Cardiac muscle cell (in vitro differentiated cells and primary cell): Measurements from ENCODE around the gene NLRP3. TPM values are rescaled to one million over a fixed set of nuclear protein-coding genes. Genes with fewer than 3 reads are reported as not detected.

Experiments used
- DNase-seq, 2 donors: peaks; one replicate each; pipeline versions ENCODE4 v3.0.0 to v3.0.0-alpha.2; 2010 to 2017; ENCODE audit warnings: low read depth in 1 of 2, low spot score in 1 of 2
- H3K27ac ChIP-seq: fragments of 200-600 bp; sonication (generic); 2 replicates; pipeline ENCODE4 v1.5.1; 2016
- H3K27me3 ChIP-seq: fragments of 200-600 bp; sonication (generic); 2 replicates; pipeline ENCODE4 v1.6.0; 2016; ENCODE audit warnings: control low read depth
- H3K36me3 ChIP-seq: fragments of 200-600 bp; sonication (generic); 2 replicates; pipeline ENCODE4 v1.5.1; 2016; ENCODE audit warnings: control low read depth
- H3K4me1 ChIP-seq: fragments of 200-600 bp; sonication (generic); 2 replicates; pipeline ENCODE4 v1.8.1; 2017; ENCODE audit warnings: low read depth, mild to moderate bottlenecking, mixed run types
- H3K4me3 ChIP-seq: fragments of 200-600 bp; sonication (generic); 2 replicates; pipeline ENCODE4 v1.5.1; 2016; ENCODE audit warnings: mild to moderate bottlenecking
- H3K9me3 ChIP-seq: fragments of 200-600 bp; sonication (generic); 2 replicates; pipeline ENCODE4 v1.5.1; 2017; ENCODE audit warnings: low read depth, mild to moderate bottlenecking, control low read depth
- polyA plus RNA-seq: library from polyadenylated mRNA; unstranded; fragments of >200 nt; fragmentation: Nextera tagmentation; extraction: Ambion mirVana; gene quantifications from 2 replicates; pipeline ENCODE4 v1.2.1, GENCODE V29; 2016
- total RNA-seq: library from RNA; depleted of rRNA; stranded (reverse); fragments of >200 nt; gene quantifications from 2 replicates; pipeline ENCODE4 v1.2.3, GENCODE V29; 2016
- TF ChIP-seq, protein P1 (sequence below): IDR thresholded peaks from 2 replicates; pipeline ENCODE4 v1.5.1; 2012; ENCODE audit warnings: low read depth, mild to moderate bottlenecking, low read length

The NLRP3 gene
- total and polyA plus RNA-seq, 2 experiments from 2014 or later = 1.5 TPM; not detected in 1

DNA sequence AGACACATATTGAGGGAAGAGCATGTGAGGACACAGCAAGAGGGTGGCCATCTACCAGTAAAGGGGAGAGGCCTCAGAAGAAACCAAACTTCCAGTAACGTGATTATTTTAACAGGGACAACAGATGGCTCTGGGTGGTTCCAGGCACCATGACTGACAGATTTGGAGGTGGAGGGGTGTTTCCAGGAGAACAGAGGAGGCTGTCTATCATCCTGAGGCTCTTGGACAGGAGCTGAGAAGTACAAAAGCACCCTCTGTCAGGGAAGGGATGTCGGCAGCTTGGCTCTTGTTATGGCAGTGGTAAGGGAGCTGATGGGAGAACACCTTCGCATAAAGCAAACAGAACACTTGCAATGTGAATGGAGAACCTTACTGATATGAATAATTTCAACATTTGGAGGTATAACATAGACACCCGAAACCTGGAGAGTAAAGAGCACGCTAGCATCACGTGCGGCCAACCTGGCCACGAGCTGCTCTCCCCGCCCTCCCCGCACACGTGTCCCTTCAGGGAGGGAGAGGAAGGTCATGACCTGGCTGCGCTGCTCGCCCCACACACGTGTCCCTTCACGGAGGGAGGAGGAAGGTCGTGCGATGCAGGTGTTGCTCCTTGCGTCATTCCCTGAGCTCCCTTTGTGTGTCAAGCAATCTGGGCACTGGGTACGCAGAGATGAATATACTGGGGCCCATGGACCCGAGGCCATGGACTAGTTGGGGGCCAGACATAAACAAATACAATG is 37.5 kb upstream of the NLRP3 start:
- H3K27me3 ChIP-seq = no peaks in the 10 kb centered on the region
- no peak for DNase-seq
- H3K4me3 ChIP-seq = no peak overlapping the region
- no peaks in the 10 kb centered on the region for H3K9me3 ChIP-seq
- no peak overlapping the region for H3K27ac ChIP-seq
- H3K36me3 ChIP-seq = no peaks in the 10 kb centered on the region
- H3K4me1 ChIP-seq = no peaks in the 10 kb centered on the region
- TF ChIP-seq, protein P1, sequence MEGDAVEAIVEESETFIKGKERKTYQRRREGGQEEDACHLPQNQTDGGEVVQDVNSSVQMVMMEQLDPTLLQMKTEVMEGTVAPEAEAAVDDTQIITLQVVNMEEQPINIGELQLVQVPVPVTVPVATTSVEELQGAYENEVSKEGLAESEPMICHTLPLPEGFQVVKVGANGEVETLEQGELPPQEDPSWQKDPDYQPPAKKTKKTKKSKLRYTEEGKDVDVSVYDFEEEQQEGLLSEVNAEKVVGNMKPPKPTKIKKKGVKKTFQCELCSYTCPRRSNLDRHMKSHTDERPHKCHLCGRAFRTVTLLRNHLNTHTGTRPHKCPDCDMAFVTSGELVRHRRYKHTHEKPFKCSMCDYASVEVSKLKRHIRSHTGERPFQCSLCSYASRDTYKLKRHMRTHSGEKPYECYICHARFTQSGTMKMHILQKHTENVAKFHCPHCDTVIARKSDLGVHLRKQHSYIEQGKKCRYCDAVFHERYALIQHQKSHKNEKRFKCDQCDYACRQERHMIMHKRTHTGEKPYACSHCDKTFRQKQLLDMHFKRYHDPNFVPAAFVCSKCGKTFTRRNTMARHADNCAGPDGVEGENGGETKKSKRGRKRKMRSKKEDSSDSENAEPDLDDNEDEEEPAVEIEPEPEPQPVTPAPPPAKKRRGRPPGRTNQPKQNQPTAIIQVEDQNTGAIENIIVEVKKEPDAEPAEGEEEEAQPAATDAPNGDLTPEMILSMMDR = no peak

- Histone ChIP-seq H3K27ac (no peak overlapping the region), H3K4me1 (no peaks in the 10 kb centered on the region), H3K36me3 (no peaks in the 10 kb centered on the region), H3K4me3 (no peak overlapping the region), H3K9me3 (no peaks in the 10 kb centered on the region), H3K27me3 (no peaks in the 10 kb centered on the region)
- no peak for DNase-seq
- TF ChIP-seq, protein P1 = no peak
These were observed 30.7 kb upstream of the NLRP3 start for GRCh38 chr1:247385283-247385682.

GRCh38 chr1:247386217-247386616 is 29.8 kb upstream of the NLRP3 start:
- H3K9me3 ChIP-seq = no peaks in the 10 kb centered on the region
- H3K27ac ChIP-seq = no peak overlapping the region
- no peaks in the 10 kb centered on the region for H3K27me3 ChIP-seq
- H3K36me3 ChIP-seq = no peaks in the 10 kb centered on the region
- TF ChIP-seq, protein P1 = no peak
- H3K4me3 ChIP-seq = no peak overlapping the region
- no peaks in the 10 kb centered on the region for H3K4me1 ChIP-seq
- DNase-seq = no peak

GRCh38 chr1:247386687-247387086 is 29.3 kb upstream of the NLRP3 start:
- no peak overlapping the region for H3K4me3 ChIP-seq
- no peak overlapping the region for H3K27ac ChIP-seq
- DNase-seq = peak in 1 of 2 donors; percentile 43
- no peaks in the 10 kb centered on the region for H3K9me3 ChIP-seq
- H3K27me3 ChIP-seq = no peaks in the 10 kb centered on the region
- no peaks in the 10 kb centered on the region for H3K4me1 ChIP-seq
- no peaks in the 10 kb centered on the region for H3K36me3 ChIP-seq
- TF ChIP-seq, protein P1 = no peak

DNA sequence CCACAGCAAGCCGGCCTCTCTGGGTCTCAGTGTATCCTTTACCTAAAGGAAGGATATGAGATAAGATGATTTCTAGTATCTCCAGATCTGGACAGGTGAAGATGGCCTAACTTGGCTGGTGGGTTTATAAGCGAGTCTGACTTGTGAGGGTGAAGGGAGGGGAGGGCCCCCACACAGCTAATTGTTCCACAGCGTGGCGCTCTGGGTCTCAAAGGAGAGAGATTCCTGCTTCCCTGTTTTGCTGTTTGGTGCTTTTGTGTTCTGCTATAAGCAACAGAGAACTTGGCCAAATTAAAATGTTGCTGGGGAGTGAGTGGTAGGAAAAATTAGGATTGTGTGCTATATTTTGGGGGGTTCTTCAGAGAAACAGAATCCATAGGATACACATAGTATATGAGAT is 28.9 kb upstream of the NLRP3 start:
- Histone ChIP-seq H3K9me3 (no peaks in the 10 kb centered on the region), H3K36me3 (no peaks in the 10 kb centered on the region), H3K27ac (no peak overlapping the region), H3K4me1 (no peaks in the 10 kb centered on the region), H3K27me3 (no peaks in the 10 kb centered on the region), H3K4me3 (no peak overlapping the region)
- no peak for DNase-seq
- TF ChIP-seq, protein P1 = no peak
